ENCODE measurements around the gene DGLUCY.
"Not testable (repeated sequence)": the region's sequence is repeated elsewhere in the genome, so short reads cannot be mapped to it uniquely, and the experiment has no call there.

Gene DGLUCY

DNA sequence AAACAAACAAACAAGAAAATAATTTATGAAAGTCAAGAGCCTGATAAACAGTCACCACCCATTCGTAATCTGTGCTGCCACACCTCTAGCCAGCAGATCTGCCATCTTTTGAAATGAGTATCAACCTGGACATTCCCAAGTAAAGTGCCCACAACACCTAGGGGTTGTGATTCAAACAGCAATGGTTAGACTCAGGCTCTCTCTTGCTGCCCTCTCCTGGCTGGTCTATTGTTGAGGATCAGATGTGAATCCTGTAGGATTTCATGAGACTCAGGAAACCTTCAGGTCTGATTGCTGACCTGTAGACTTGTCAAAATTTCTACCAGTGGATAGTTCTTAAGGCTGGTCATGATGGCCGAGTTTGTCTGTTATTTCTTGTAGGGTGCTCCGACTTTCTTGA, 26.8 kb downstream of the DGLUCY start:
- DNase-seq, result no peak

DNA sequence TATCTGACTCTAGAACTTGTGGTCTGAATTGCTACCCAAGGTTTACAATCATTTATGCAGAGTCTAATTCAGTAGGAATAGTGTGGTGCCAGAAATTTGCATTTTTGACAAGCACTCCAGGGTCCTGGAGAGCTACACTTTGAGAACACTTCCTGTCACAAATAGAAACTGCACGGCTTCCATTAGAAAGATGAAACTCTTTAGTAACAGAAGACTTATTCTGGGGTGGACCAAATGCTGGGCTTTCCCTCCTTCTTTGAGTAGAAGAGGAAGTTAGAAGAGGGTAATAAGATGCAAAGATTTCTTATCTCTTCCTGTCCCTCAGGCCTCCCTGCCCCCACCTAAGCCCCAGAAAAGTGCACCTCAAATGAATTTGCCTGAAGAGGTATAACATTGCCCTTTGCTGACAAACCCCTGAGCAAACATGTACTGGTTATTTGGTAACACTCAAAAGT, 28.4 kb downstream of the DGLUCY start:
- DNase-seq, result no peak

DNA sequence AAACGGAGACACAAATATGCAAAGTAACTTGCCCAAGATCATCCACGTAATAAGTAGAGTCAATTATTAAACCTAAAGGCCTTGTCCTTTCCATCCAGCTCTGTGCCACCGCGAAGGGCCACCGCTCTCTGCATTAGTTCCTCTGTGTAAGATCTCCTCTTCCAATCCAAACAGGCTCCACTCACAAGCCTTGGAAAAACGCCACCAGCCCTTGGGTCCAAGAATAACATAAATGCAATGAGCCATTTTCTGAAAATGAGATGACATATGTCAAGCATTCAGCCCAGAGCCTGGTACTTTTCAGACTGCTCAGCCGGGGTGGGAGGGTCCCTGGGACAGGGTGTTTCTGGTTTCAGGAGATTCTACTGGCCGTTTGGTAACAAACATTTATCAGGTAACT, 30.0 kb downstream of the DGLUCY start:
- no peak for DNase-seq

DNA sequence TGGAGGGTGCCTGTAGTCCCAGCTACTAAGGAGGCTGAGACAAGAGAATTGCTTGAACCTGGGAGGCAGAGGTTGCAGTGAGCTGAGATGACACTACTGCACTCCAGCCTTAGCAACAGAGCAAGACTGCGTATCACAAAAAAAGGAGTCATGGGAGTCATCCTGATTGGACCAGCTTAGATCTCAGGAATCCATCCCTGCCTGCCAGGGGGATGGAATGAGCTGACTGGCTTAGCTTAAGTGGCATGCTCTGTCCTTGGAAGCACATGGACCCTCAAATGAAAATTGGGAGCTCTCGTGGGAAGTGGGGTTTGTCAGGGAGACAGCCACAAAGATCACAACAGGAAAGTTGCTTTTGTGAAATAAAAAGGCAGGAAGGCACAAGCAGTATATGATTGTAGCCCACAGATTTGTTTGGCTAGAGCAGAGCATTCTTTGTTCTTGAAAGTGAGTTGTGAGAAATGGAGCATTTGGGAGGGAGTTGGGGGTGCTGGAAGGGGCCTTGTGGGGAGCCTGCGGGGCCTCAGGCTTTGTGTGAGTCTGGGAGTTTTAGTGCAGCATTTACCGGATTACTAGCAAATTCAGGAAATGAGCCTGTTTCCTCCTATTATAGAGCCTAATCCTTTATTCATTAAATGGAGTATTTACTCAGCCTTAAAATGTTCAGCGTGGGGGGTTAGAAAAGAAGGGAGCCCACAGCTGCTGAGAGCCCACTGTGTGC, 30.7 kb downstream of the DGLUCY start:
- no peak for DNase-seq

DNA sequence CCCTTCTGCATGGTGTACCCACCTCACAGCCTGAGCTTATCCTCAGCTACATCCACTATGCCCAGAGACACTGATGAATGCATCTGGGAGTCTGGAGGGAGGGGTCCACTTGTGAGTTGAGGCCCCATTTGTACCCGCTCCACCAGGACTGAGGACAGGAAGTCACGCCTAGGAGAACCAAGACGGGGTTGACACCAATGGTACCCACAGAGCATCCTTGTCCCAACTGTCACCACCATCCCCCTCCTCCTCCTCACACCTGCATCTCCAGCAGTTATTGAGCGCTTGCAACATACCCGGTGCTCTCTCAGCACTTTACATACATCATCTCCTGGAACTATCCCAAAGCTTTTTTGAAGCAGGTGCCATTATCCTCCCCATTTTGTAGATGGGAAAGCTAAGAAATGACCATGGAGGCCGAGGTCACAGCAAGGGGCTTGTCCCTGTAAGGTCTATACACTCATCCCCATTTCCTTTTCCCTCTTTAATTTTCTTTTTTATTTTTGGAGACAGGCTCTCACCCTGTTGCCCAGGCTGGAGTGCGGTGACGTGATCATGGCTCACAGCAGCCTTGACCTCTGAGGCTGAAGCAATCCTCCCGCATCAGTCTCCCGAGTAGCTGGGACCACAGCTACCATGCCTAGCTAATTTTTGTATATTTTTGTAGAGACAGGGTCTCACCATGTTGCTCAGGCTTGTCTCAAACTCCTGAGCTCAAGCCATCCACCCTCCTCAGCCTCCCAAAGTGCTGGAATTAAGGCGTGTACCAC, 31.7 kb downstream of the DGLUCY start:
- DNase-seq, result no peak

DNA sequence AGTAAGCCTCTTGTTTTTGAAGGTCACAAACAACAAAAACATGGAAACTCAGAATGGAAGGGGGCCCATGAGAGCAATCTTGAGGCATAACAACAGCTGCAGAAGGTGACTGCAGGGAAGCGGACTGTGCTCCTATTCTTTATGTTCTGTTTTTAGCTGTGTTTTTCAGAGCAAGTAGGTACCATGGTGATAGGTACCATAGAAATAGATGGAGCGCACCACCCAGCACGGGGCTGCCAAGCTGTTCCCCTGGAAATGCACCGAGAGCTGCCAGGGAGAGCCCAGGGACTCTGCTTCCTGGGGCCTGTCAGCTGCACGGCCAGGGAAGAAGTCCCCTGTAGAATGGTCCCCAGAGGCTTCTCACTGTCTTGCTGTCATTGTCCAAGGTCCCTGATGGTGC, 32.8 kb downstream of the DGLUCY start:
- no peak for DNase-seq

DNA sequence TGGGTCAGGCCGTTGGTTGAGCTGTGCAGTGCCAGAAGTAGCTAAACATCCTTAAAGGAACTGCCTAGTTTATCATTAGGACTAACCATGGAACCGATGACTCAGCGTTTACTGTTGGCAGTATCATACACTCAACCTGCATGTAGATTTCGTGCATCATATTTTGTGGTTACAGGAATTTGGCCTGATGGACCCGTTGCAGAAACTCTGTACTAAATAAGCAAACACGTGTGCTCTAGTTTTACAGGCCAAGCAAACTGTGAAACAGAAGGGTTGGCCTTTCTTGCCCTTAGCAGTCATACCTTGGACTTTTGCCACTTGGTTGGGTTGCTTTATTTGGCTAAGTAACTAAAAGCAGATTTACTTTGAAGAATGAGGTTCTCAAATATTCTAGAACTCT, 35.6 kb downstream of the DGLUCY start:
- DNase-seq, result no peak

DNA sequence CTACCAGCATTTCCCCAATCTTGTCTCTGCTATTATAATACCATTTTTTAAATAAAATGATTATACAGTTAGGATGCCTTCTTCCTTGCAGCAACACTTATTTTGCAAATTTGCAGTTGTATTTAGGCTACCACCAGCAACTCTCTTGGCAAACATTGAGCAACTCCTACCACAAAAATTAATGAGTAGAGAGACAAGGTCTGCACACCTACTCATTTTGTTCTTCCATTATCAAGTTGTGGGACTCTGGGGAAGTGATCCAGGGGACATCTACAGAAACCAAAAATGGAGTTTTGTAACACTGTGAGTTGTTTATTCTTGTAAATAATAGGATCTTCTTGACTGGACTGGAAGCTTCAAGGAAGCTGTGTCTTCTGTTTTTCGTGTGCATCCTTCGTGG, 38.6 kb downstream of the DGLUCY start:
- no peak for DNase-seq

DNA sequence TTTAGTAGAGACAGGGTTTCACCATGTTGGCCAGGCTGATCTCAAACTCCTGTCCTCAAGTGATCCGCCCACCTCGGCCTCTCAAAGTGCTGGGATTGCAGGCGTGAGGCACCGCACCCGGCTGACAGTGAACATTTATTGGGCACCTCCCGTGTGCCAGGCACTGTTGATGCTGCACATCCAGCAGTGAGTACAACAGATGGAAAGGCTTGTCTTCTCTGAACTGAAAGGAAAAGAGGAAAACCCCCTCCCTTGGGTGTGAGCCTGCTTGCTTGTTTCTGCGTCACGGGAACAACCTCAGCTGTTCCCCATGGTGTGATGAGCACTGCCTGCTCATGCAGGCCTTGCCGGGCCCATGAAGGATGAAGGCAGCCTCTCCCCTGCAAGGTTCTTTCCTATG, 39.5 kb downstream of the DGLUCY start:
- no peak for DNase-seq

DNA sequence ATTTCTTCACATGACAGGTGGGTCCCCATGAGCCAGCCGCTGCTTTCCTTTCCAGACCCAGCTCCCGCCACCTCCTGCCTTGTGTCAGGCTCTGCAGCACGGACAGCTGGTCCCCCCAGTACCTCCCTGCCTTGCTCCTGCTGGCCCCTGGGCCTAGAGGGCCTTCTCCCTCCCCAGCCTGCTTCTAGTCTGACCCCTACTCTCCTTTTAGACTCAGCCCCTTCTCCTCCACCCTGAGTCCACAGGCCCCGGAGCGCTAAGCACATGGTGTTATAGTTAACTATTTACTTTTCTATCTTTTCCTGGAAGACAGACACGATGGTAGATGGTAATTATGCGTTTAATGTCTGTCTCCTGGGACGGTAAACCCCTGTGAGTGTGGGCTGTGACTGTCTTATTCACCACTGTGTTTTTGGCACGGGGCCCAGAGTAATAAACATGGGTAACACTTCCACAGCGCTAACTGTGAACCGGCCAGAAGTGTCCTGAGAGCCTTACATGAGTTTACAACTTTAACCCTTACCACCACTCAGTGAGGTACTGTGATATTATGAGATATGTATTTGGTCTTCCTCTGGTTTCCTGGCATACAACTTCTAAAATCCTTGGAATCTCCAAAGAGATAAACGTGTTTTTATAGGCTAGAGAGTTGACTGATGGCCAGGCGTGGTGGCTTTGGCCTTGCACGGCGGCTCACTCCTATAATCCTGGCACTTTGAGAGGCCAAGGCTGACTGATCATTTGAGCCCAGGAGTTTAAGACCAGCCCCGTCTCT, 41.2 kb downstream of the DGLUCY start:
- peak; percentile 5 for DNase-seq

DNA sequence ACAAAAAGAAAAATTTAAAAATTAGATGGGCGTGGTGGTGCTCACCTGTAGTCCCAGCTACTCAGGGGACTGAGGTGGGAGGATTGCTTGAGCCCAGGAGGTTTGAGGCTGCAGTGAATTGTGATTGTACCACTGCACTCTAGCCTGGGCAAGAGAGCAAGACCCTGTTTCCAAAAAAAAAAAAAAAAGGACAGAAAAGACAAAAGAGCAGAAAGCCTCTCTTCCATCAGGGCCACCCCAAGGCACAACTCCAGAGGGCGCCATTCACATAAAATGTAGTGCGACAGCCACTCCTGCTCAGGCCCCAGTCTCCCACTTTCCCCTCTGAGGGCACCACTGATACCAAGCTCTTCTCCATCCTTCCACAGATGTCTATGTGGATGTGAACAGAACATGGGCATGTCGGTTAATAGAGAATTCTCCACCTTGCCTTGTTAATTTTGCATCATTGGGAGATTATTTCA, 41.8 kb downstream of the DGLUCY start:
- no peak for DNase-seq

DNA sequence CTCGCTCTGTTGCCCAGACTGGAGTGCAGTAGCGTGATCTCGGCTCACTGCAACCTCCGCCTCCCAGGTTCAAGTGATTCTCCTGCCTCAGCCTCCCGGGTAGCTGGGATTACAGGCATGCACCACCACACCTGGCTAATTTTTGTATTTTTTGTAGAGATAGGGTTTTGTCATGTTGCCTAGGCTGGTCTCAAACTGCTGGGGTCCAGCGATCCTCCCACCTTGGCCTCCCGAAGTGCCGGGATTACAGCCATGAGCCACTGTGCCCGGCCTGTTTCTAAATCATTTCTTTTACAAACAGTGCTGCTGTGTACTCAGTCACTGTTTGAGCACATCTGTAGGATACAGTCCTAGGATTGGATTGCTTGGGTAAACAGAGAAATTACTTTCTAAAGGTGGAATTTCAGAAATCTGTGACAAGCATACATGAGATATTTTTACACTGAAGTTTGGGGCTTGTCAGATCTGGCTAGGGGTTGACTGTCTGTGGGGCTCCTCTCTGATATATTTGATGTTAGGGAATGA, 42.3 kb downstream of the DGLUCY start:
- not testable (repeated sequence) for DNase-seq

DNA sequence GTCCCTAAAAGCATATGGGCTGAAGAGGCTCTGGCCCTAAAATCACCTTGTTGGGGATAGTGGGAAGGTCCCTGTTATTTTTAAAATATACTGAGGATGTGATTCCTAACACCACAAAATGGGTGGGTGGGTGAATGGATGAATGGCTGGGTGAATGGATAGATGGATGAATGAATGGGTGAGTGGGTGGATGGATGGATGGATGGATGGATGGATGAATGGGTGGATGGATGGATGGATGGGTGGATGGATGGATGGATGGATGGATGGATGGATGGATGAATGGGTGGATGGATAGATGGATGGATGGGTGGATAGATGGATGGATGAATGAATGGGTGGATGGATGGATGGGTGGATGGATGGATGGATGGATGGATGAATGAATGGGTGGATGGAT, 43.0 kb downstream of the DGLUCY start:
- DNase-seq, result not testable (repeated sequence)

DNA sequence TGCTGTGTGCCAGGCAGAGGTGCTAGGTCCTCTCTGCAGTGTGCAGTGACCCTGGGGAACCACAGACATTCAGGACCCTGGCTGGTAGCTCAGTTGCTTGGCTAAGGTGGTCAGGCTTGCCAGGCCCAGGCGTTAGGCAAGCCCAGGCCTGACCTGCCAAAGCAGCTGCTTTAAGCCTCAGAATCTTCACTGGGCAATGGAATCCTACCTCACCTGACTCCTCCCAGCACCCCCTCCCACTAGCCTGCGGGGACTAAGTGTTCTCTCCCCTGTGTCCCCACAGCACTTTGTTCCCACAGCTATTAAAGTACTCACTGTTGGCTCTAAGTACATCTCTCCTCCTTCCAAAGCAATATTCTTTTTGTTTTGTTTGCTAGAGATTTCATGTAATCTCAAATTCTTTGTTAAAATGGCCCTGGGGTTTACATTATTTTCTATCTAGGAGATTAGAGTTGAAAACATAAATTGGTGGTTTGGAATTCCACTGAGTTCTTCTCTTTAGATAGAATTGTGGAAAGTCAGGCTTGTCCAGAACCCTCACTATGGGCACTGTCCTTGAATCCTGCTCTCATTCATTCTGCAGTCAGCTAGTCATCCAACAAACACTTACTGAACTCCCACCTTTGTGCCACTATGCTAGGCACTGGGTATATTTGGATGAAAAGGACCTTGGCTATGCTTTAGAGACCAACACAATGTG, 44.4 kb downstream of the DGLUCY start:
- DNase-seq, result no peak

DNA sequence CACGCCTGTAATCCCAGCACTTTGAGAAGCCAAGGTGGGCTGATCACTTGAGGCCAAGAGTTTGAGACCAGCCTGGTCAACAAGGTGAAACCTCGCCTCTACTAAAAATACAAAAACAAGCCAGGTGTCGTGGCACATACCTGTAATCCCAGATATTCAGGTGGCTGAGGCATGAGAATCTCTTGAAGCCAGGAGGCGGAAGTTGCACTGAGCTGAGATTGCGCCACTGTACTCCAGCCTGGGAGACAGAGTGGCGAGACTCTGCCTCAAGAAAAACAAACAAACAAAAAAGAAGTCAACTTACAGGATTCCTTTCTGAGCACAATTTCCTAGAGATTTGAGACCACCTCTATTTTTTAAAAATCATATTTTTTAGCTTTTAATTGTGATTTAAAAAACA, 45.3 kb downstream of the DGLUCY start:
- DNase-seq, result no peak

DNA sequence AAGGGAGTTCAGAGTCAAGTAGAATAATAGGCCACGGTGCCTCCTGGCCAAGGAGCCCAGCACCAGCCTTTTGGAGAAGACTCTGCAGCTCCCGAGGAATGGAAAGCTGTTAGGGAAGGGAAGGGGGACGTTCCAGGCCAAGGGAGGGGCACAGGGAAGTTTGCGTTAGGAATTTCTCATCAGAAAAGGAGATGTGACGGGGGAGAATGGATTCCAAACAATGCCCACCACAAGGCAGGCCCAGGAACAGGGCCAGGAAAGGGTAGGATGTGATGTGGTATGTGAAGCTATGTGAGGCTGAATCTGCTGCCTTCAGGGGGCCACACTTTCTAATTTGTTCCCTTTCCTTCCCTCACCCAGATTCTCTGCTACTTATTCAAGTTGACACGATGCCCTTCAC, 46.0 kb downstream of the DGLUCY start:
- DNase-seq, result no peak

DNA sequence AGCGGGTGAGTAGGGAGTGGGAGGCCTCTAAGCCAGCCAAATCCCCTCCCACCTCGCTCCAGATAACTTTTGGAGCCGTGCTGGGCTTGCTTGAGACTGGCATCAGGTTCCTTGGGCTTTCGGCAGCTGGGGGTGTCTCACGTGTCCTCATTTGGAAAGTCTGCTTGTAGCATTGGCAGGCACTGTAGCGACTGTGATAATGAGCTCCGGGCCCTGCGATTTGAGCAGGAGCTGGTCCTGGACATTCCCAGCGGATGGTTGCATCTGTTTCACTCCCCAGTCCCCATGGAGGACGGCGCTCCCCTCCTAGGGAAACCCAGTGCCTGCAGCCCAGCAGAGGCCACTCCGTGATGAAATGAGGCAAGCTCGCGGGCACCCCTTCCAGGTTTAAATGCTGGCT, 49.4 kb downstream of the DGLUCY start:
- no peak for DNase-seq

DNA sequence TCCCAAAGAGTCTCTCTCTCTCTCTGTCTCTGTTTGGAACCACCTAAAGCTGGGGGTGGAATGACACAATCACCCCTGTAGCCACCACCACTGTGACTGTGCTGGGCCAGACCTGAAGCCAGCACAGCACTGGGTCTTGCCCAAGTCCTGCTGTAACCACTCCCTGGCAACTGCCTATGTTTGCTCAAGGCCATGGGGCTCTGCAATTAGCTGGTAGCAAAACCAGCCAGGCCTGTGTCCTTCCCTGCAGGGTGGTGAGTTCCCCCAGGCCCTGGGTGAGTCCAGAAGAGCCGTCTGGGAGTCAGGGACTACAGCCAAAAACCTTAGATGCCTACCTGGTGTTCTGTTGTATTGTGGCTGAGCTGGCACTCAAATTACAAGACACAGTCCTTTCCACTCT, 50.8 kb downstream of the DGLUCY start:
- DNase-seq, result no peak

DNA sequence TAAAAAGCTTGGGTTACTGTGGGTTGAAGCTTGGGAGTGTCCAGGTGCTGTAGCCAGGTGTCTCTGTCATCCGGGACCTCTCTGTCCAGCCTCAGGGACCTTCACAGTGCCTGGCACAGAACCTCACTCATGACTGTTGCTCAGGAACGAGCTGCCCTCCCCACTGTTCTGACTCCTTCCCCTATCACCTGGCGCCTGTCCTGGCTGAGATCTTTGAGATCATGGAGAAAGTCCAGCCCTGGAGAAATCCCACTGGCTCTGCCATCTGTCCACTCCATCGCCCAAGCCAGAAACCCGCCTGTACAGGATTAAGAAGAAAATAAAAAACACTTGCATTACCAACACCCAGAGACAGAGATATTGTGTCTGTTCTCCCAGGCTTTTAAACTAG, 53.5 kb downstream of the DGLUCY start:
- DNase-seq, result no peak

DNA sequence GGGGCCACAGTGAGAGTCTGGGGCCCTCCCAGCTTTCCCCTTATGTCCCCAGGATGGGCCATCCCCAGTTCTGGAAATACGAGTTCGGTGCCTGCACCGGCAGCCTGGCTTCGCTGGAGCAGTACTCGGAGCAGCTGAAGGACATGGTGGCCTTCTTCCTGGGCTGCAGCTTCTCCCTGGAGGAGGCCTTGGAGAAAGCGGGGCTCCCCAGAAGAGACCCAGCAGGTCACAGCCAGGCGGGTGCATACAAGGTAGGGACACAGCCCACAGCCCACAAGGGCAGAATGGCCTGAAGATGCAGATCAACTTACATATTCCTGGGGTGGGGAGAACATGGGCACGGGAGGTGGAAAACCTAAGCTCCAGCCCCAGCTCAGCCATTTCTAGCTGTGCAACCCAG, 56.1 kb downstream of the DGLUCY start:
- no peak for DNase-seq

DNA sequence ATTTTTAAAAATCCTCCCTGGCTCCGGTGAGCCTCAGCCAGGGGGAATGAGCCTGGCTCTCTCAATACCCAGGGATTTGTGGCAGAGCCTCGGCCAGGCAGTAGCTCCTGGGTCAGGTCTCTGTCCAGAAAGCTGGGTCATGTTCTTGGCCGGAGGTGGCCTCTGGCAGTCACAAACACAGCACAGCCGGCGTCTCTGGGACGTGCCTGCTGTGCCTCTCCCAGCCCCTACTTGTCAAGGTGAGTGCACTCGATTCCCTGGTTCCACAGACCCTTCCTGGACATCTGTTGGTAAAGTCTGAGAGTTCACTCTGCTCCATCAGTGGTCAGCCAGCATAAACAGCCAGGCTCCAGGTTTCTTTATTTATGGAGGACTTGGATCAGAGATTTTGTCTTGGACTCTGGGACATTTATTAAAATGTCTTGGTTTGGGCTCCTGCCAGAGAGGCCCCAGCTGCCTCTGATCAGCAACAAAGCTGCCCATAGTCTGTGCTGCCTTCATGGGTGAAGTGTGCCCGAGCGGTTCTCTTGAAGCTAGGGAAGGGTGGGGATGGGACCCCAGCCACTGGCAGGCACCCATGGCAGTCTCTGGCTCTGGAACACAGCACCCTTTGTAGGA, 56.7 kb downstream of the DGLUCY start:
- no peak for DNase-seq

DNA sequence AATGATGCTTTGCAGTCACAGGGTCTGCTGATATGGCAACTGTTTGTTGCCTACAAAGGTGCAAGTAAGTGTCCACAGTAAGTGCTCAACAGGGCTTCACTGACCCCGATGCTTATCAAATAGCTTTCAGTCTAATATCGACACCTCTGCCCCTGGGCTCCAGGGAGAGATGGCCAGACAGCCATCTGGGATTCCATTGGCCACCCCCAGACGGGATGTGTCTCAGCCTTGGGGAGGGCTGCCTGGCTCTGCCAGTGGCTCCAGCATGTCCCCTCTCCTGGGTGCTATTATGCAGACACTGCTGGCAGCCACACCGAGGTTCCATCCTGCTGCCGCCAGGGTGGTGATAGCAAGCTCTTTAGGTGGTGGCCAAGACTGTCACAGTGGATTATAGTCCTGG, 57.4 kb downstream of the DGLUCY start:
- DNase-seq, result no peak
